Spleen (tissue), 11 donors: ENCODE measurements around the gene DDX41. TPM values are rescaled to one million over a fixed set of nuclear protein-coding genes. Genes with fewer than 3 reads are reported as not detected.

Source experiments
- DNase-seq: peaks from one replicate; pipeline ENCODE4 v3.0.0-alpha.2; 2020
- H3K27ac ChIP-seq, 8 donors: fragments of 200-600 bp; sonication (generic) in 7 of 8; 1 replicate in 4 of 8; 2 replicates in 4 of 8; pipeline versions ENCODE4 v1.5.0 to v1.8.0; 2016 to 2021; ENCODE audit warnings: inconsistent platforms in 4 of 8, mild to moderate bottlenecking in 4 of 8, moderate library complexity in 1 of 8
- H3K27me3 ChIP-seq, 7 donors: fragments of 200-600 bp; sonication (generic) in 6 of 7; replicated peaks in 1 of 7; 1 replicate in 4 of 7; 2 replicates in 3 of 7; pipeline versions ENCODE4 v1.5.0 to v1.8.0; 2016 to 2021; ENCODE audit warnings: inconsistent platforms in 3 of 7, mild to moderate bottlenecking in 1 of 7
- H3K36me3 ChIP-seq, 6 donors: fragments of 200-600 bp; sonication (generic) in 5 of 6; 1 replicate in 4 of 6; 2 replicates in 2 of 6; pipeline versions ENCODE4 v1.5.0 to v1.8.0; 2016 to 2021; ENCODE audit warnings: inconsistent platforms in 2 of 6
- H3K4me1 ChIP-seq, 6 donors: fragments of 200-600 bp; sonication (generic) in 5 of 6; 1 replicate in 3 of 6; 2 replicates in 3 of 6; pipeline versions ENCODE4 v1.5.0 to v1.8.0; 2016 to 2021; ENCODE audit warnings: inconsistent platforms in 3 of 6
- H3K4me3 ChIP-seq, 8 donors: fragments of 200-600 bp; sonication (generic) in 7 of 8; 1 replicate in 4 of 8; 2 replicates in 4 of 8; pipeline versions ENCODE4 v1.5.0 to v1.8.0; 2016 to 2021; ENCODE audit warnings: inconsistent platforms in 4 of 8, mild to moderate bottlenecking in 4 of 8, moderate library complexity in 2 of 8
- H3K9me3 ChIP-seq, 8 donors: fragments of 200-600 bp; sonication (generic) in 7 of 8; 1 replicate in 4 of 8; 2 replicates in 4 of 8; pipeline versions ENCODE4 v1.5.0 to v1.8.0; 2016 to 2021; ENCODE audit warnings: inconsistent platforms in 4 of 8
- CTCF ChIP-seq, 11 experiments: fragments of 200-600 bp in 7 of 11; fragments of 450-650 bp in 4 of 11; sonication (generic) in 4 of 11; IDR thresholded peaks in 8 of 11; conservative IDR thresholded peaks in 3 of 11; 1 replicate in 7 of 11; 2 replicates in 4 of 11; pipeline versions ENCODE4 v1.4.0 to v1.8.0; 2016 to 2021; ENCODE audit warnings: antibody characterized with exemption in 11 of 11, inconsistent platforms in 4 of 11, mild to moderate bottlenecking in 1 of 11
- POLR2A ChIP-seq, 3 donors: fragments of 450-650 bp; IDR thresholded peaks; one replicate each; pipeline ENCODE4 v1.5.1; 2017; ENCODE audit warnings: antibody characterized with exemption in 3 of 3, mild to moderate bottlenecking in 1 of 3
- POLR2AphosphoS5 ChIP-seq, 3 donors: sonication (generic); formaldehyde crosslinking; IDR thresholded peaks; one replicate each; pipeline ENCODE4 v1.5.1; 2017; ENCODE audit warnings: antibody characterized with exemption in 3 of 3
- WGBS, 5 donors: extraction: QIAGEN DNeasy Blood & Tissue Kit in 3 of 5; methylation state at CpG; one replicate each; pipeline versions ENCODE4 v1.1.5 to v1.1.7; 2013 to 2018; 5-methylcytosine and 5-hydroxymethylcytosine counted together
- intact Hi-C: fragments of 100-400 bp; cut with DNase I; formaldehyde crosslinking; loops from one replicate; pipeline ENCODE4 v1.15.0; 2023; ENCODE audit warnings: low total_unique reads
- polyA plus RNA-seq, 3 donors: library from polyadenylated mRNA; stranded (reverse); fragments of 200-250 nt; gene quantifications; one replicate each; pipeline ENCODE4 v1.2.1, GENCODE V29; 2013
- total RNA-seq, 7 donors: library from RNA; depleted of rRNA in 3 of 7; stranded (reverse); fragments of >200 nt in 3 of 7; fragmentation: NEBNext Ultra II Directional in 4 of 7; extraction: Animal tissue kit (Norgen Biotek cat#: 25700) in 4 of 7; gene quantifications; one replicate each; pipeline versions ENCODE4 v1.1.0 to v1.2.1, GENCODE V29; 2016 to 2021
- donor health status: healthy with polysubstance abuse.
- donor health status: DM: no; HTN: no; CAD: no; lungs with moderate emphysema.
- donor health status: DM: no; HTN: no; CAD: no.
- donor health status: Bipolar disorder and iron deficiency.
- donor health status: healthy.
- donor health status: DM: no; HTN: no; CAD: no.
- donor health status: DM: yes; HTN: yes; CAD: no.

Gene DDX41
- total and polyA plus RNA-seq, 10 donors, result 68.9 to 126 (median 92.4) TPM

DNA sequence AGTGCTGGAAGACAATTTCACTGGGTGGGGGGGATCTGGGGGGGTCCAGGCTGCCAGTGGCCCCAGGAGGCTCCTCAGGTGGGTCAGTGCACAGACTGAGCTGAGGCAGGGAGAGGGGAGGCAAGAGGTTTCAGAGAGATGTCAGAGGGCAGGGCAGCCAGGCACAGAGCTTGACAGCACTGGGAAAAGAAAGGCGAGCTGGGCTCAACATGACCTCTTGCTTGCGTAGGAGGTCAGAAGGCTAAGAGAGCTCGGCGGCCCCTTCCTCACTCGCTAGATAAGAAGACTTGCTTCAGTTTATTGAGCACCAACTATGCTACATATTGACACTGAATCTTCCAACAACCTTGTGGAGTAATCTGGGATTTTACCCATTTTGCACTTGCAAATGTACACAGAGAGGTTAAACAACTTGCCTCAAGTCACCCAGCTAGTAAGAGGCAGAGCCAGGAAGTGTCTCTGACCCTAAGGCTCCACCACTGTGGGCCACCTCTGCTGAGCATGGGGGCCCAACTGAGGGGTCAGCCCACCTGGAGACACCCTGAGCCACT lies 22.9 kb downstream of the DDX41 start:
- no peak for DNase-seq
- peaks cover 0 to 42% (median 32%) of the 10 kb centered on the region in 6 donors for H3K36me3 ChIP-seq
- no peak for TF ChIP-seq CTCF (IDR thresholded peaks at IDR 0.05 in 8 of 11, conservative IDR thresholded peaks at IDR 0.05 in 3 of 11)
- no peak for TF ChIP-seq POLR2AphosphoS5 (IDR thresholded peaks at IDR 0.05)
- no peak for TF ChIP-seq POLR2A (IDR thresholded peaks at IDR 0.05)
- H3K27me3 ChIP-seq, result peaks cover 0 to 10% (median 0%) of the 10 kb centered on the region in 7 donors
- H3K4me1 ChIP-seq, result peaks cover 44 to 98% (median 78%) of the 10 kb centered on the region in 6 donors
- intact Hi-C loops, result no loop called here
- peak overlapping the region in 1 of 8 donors; percentile 94 for H3K4me3 ChIP-seq
- WGBS, 5 donors, result 63 to 88% (median 77%) methylated on average over 5 of the region's 5 CpGs
- H3K9me3 ChIP-seq, result no peaks in the 10 kb centered on the region
- H3K27ac ChIP-seq, result peak overlapping the region; percentile 67 to 93 (median 88)

DNA sequence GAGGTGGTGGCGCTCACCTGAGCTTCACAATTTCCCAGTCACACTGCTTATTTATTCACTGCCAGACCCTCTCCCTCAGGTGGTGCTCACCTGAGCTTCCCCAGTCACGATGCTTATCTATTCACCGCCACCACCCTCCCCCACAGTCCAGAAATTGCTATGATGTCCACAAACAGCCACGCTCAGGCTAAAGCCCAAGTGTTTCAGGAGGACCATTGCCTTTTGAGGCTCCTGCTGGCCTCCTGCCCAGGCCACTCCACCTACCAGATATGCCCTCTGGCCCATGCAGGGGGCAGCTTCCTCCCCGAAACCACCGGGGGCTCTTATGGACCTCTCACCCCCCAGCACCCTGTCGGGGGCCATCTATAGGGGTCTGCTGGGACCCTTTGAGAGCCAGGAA lies 23.9 kb downstream of the DDX41 start:
- TF ChIP-seq POLR2A (IDR thresholded peaks at IDR 0.05) (no peak), CTCF (IDR thresholded peaks at IDR 0.05 in 8 of 11, conservative IDR thresholded peaks at IDR 0.05 in 3 of 11) (no peak), POLR2AphosphoS5 (IDR thresholded peaks at IDR 0.05) (no peak)
- WGBS, 5 donors, result 82 to 89% (median 84%) methylated on average over 6 to 7 of the region's 7 CpGs
- Histone ChIP-seq H3K27me3 (no peaks in the 10 kb centered on the region), H3K36me3 (peaks cover 0 to 52% (median 43%) of the 10 kb centered on the region in 6 donors), H3K27ac (peak overlapping the region in 5 of 8 donors; percentile 80 to 93 (median 91)), H3K4me1 (peaks cover 35 to 89% (median 68%) of the 10 kb centered on the region in 6 donors), H3K4me3 (no peak overlapping the region), H3K9me3 (no peaks in the 10 kb centered on the region)
- no peak for DNase-seq
- intact Hi-C loops, result no loop called here

DNA sequence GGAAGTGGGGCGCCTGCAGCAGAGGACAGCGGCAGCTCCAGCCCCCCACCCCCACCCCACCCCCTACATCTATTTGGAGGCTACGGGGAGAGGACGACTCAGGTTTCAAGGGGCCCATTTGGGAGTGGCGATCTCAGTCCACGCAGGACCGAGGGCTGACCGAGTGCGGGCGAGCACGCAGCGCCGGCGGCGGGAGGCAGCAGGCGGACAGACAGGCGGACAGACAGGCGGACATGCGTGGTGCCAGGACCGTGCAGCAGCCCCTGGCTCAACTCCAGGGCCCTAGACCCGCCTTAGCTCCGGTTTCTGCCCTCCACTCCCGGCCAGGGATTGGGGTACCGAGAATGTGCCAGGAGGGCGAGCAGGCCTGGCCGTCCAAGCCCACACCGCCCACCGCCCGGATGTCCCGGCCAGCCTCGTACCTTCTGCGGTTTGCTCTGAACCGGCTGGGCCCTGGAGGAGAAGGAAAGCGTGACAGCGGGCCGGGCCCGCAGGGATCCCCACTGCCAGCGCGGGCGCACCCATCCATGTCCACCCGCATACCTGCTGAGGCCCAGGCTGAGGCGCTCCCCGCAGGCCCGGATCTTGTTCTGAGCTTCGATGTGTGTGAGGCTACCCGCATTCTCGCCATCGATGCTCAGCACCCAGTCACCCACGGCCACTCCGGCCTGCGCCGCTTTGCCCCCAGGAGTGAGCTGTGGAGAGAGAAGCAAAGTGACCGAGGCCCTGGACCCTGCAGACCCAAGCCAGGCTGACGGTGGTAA lies 24.6 kb downstream of the DDX41 start:
- H3K27me3 ChIP-seq, result no peaks in the 10 kb centered on the region
- TF ChIP-seq CTCF (IDR thresholded peaks at IDR 0.05 in 8 of 11, conservative IDR thresholded peaks at IDR 0.05 in 3 of 11), result no peak
- peak in 1 of 3 donors; percentile 36 for TF ChIP-seq POLR2AphosphoS5 (IDR thresholded peaks at IDR 0.05)
- no peak for DNase-seq
- H3K36me3 ChIP-seq, result peaks cover 0 to 59% (median 49%) of the 10 kb centered on the region in 6 donors
- H3K4me1 ChIP-seq, result peaks cover 35 to 84% (median 64%) of the 10 kb centered on the region in 6 donors
- intact Hi-C loops, result no loop called here
- peak overlapping the region in 2 of 8 donors; percentile 91 to 92 for H3K27ac ChIP-seq
- H3K4me3 ChIP-seq, result no peak overlapping the region
- H3K9me3 ChIP-seq, result no peaks in the 10 kb centered on the region
- WGBS, 5 donors, result 88 to 97% (median 95%) methylated on average over 46 to 54 of the region's 54 CpGs

DNA sequence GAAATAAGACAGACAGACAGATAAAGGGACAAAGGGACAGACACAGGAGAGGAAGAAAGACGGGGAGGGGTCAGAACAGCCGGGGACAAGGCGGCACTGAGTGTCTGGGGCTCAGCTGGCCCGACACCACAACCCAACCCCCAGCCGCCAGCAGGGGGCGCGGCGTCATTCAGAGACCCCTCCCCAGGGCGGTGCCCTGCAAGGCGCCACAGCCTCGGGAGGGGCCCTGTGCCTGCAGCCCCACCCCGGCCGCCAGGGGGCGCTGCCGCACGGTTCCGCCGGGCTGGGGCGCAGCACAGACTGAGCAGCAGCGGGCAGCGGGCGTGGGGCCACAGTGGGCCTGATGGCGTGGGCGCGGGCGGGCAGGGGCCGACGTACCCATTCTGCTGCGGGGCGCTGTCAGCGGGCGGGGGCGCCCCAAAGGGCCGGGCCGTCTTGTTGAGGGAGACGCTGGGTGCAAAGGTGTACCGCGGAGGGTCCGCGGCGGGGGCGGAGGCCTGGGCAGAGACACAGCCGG lies 25.3 kb downstream of the DDX41 start:
- no peak overlapping the region for H3K4me3 ChIP-seq
- intact Hi-C loops, result no loop called here
- WGBS, 5 donors, result 70 to 90% (median 83%) methylated on average over 28 to 43 of the region's 43 CpGs
- H3K4me1 ChIP-seq, result peaks cover 33 to 77% (median 58%) of the 10 kb centered on the region in 6 donors
- H3K27me3 ChIP-seq, result no peaks in the 10 kb centered on the region
- DNase-seq, result peak; percentile 81
- no peaks in the 10 kb centered on the region for H3K9me3 ChIP-seq
- peak overlapping the region in 3 of 8 donors; percentile 20 to 91 (median 21) for H3K27ac ChIP-seq
- TF ChIP-seq CTCF (IDR thresholded peaks at IDR 0.05 in 8 of 11, conservative IDR thresholded peaks at IDR 0.05 in 3 of 11), result peak in 9 of 11 experiments; percentile 25 to 77 (median 58)
- peak in 1 of 3 donors; percentile 26 for TF ChIP-seq POLR2AphosphoS5 (IDR thresholded peaks at IDR 0.05)
- TF ChIP-seq POLR2A (IDR thresholded peaks at IDR 0.05), result no peak
- peaks cover 0 to 66% (median 54%) of the 10 kb centered on the region in 6 donors for H3K36me3 ChIP-seq
